Cardiac muscle cell (in vitro differentiated cells and primary cell): Measurements from ENCODE around the gene CARD10. TPM values are rescaled to one million over a fixed set of nuclear protein-coding genes. Genes with fewer than 3 reads are reported as not detected.

ENCODE experiments used
- DNase-seq, 2 donors: peaks; one replicate each; pipeline versions ENCODE4 v3.0.0 to v3.0.0-alpha.2; 2010 to 2017; ENCODE audit warnings: low read depth in 1 of 2, low spot score in 1 of 2
- H3K27ac ChIP-seq: fragments of 200-600 bp; sonication (generic); 2 replicates; pipeline ENCODE4 v1.5.1; 2016
- H3K27me3 ChIP-seq: fragments of 200-600 bp; sonication (generic); 2 replicates; pipeline ENCODE4 v1.6.0; 2016; ENCODE audit warnings: control low read depth
- H3K36me3 ChIP-seq: fragments of 200-600 bp; sonication (generic); 2 replicates; pipeline ENCODE4 v1.5.1; 2016; ENCODE audit warnings: control low read depth
- H3K4me1 ChIP-seq: fragments of 200-600 bp; sonication (generic); 2 replicates; pipeline ENCODE4 v1.8.1; 2017; ENCODE audit warnings: low read depth, mild to moderate bottlenecking, mixed run types
- H3K4me3 ChIP-seq: fragments of 200-600 bp; sonication (generic); 2 replicates; pipeline ENCODE4 v1.5.1; 2016; ENCODE audit warnings: mild to moderate bottlenecking
- H3K9me3 ChIP-seq: fragments of 200-600 bp; sonication (generic); 2 replicates; pipeline ENCODE4 v1.5.1; 2017; ENCODE audit warnings: low read depth, mild to moderate bottlenecking, control low read depth
- polyA plus RNA-seq: library from polyadenylated mRNA; unstranded; fragments of >200 nt; fragmentation: Nextera tagmentation; extraction: Ambion mirVana; gene quantifications from 2 replicates; pipeline ENCODE4 v1.2.1, GENCODE V29; 2016
- total RNA-seq: library from RNA; depleted of rRNA; stranded (reverse); fragments of >200 nt; gene quantifications from 2 replicates; pipeline ENCODE4 v1.2.3, GENCODE V29; 2016
- TF ChIP-seq, protein P1 (sequence below): IDR thresholded peaks from 2 replicates; pipeline ENCODE4 v1.5.1; 2012; ENCODE audit warnings: low read depth, mild to moderate bottlenecking, low read length

The CARD10 gene, protein sequence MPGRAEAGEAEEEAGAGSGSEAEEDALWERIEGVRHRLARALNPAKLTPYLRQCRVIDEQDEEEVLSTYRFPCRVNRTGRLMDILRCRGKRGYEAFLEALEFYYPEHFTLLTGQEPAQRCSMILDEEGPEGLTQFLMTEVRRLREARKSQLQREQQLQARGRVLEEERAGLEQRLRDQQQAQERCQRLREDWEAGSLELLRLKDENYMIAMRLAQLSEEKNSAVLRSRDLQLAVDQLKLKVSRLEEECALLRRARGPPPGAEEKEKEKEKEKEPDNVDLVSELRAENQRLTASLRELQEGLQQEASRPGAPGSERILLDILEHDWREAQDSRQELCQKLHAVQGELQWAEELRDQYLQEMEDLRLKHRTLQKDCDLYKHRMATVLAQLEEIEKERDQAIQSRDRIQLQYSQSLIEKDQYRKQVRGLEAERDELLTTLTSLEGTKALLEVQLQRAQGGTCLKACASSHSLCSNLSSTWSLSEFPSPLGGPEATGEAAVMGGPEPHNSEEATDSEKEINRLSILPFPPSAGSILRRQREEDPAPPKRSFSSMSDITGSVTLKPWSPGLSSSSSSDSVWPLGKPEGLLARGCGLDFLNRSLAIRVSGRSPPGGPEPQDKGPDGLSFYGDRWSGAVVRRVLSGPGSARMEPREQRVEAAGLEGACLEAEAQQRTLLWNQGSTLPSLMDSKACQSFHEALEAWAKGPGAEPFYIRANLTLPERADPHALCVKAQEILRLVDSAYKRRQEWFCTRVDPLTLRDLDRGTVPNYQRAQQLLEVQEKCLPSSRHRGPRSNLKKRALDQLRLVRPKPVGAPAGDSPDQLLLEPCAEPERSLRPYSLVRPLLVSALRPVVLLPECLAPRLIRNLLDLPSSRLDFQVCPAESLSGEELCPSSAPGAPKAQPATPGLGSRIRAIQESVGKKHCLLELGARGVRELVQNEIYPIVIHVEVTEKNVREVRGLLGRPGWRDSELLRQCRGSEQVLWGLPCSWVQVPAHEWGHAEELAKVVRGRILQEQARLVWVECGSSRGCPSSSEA
- total RNA-seq (3.3 and 4.5 TPM in 2 replicates), polyA plus RNA-seq (2.1 and 3.9 TPM in 2 replicates)

DNA sequence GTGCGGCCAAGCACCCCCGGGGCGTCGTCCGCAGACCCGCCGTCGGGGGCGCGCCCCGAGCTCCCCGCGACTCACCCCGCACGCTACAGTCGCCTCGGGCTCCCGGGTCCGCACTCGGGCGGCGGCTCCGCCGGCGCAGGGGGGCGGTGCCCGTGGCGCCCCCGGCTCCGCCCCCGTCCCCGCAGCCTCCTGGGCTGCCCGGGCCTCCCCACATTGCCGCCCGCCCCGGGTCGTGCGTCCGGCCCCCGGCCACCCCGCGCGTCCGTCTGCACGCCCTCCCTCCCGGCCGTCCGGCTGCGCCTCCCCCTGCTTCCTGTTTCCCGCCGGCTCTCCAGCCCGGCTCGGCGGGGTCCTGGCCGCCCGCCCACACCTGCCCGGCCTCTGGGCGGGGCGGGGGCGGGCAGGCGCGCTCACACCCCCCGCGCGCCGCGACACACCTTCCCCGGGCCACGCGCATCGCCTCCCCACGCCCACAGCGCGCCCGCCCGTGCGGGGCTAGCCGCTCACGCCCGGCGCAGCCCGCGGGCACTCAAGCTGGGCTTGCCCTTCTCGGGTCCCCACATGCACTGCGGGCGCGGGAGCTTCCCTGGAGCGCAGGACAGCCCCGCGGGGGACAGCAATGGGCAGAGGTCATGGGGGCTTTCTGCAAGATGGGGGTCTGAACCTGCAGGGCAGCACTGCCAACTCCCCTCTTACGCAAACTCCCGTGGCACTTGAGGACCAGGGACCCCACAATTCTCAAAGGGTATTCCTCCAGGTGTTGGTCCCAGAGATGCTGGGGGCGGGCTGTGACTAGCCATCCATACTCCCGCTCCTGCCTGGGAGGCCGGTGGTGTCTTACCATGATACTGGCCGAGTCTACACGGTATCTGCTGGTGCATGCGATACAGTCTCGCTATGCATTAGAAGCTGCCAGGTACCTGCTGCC is at the start of gene CARD10:
CARD10 (minus strand) TSS at position 148 of the 928 bp plus-strand sequence. CDS start 215 bp downstream, outside the sequence.
- Histone ChIP-seq H3K4me3 (peak within 1 kb of the TSS; percentile 55), H3K4me1 (no peaks in the 10 kb centered on the region), H3K27ac (no peak within 1 kb of the TSS), H3K9me3 (no peaks in the 10 kb centered on the region), H3K36me3 (no peaks in the 10 kb centered on the region), H3K27me3 (peaks cover 49% of the 10 kb centered on the region)
- TF ChIP-seq, protein P1, sequence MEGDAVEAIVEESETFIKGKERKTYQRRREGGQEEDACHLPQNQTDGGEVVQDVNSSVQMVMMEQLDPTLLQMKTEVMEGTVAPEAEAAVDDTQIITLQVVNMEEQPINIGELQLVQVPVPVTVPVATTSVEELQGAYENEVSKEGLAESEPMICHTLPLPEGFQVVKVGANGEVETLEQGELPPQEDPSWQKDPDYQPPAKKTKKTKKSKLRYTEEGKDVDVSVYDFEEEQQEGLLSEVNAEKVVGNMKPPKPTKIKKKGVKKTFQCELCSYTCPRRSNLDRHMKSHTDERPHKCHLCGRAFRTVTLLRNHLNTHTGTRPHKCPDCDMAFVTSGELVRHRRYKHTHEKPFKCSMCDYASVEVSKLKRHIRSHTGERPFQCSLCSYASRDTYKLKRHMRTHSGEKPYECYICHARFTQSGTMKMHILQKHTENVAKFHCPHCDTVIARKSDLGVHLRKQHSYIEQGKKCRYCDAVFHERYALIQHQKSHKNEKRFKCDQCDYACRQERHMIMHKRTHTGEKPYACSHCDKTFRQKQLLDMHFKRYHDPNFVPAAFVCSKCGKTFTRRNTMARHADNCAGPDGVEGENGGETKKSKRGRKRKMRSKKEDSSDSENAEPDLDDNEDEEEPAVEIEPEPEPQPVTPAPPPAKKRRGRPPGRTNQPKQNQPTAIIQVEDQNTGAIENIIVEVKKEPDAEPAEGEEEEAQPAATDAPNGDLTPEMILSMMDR = no peak
- peak; percentile 44 to 49 for DNase-seq

DNA sequence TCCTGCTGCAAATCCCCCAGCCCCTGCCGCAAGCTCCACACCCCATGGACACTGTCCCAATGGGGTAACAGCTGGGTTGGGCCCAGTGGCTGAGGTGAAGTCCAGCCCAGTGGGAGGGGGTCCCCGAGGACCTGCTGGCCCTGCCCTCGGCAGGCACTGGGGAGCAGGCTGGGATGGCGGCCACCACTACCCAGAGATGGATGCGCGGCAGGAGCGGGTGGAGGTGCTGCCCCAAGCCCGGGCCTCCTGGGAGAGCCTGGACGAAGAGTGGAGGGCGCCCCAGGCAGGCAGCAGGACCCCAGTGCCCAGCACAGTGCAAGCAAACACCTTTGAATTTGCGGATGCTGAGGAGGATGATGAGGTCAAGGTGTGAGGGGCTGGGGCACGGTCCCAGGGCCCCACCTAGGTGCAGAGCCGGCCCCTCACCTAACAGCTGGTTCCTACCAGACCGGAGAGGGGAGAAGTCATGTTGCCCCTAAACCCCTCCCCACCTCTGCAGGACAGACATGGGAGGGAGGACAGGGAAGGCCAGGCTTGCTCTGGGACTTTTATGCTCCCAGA is 49.3 kb upstream of the CARD10 start:
- Histone ChIP-seq H3K36me3 (no peaks in the 10 kb centered on the region), H3K27me3 (no peaks in the 10 kb centered on the region), H3K9me3 (no peaks in the 10 kb centered on the region), H3K4me1 (no peaks in the 10 kb centered on the region), H3K27ac (no peak overlapping the region), H3K4me3 (no peak overlapping the region)
- no peak for DNase-seq
- TF ChIP-seq, protein P1 = no peak

DNA sequence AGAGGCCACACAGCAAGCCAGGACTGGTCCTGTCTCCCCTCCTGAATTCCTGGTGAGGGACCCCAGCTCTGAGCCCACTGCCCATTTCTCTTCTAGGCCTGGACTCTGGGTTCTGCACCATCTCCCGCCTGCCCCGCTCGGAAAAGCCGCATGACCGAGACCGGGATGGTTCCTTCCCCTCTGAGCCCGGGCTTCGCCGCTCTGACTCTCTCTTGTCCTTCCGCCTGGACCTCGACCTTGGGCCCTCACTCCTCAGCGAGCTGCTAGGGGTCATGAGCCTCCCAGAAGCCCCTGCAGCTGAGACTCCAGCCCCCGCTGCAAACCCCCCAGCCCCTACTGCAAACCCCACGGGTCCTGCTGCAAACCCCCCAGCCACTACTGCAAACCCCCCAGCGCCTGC is 48.8 kb upstream of the CARD10 start:
- no peaks in the 10 kb centered on the region for H3K27me3 ChIP-seq
- H3K27ac ChIP-seq = no peak overlapping the region
- no peak overlapping the region for H3K4me3 ChIP-seq
- no peak for DNase-seq
- TF ChIP-seq, protein P1 = no peak
- no peaks in the 10 kb centered on the region for H3K9me3 ChIP-seq
- H3K4me1 ChIP-seq = no peaks in the 10 kb centered on the region
- H3K36me3 ChIP-seq = no peaks in the 10 kb centered on the region

DNA sequence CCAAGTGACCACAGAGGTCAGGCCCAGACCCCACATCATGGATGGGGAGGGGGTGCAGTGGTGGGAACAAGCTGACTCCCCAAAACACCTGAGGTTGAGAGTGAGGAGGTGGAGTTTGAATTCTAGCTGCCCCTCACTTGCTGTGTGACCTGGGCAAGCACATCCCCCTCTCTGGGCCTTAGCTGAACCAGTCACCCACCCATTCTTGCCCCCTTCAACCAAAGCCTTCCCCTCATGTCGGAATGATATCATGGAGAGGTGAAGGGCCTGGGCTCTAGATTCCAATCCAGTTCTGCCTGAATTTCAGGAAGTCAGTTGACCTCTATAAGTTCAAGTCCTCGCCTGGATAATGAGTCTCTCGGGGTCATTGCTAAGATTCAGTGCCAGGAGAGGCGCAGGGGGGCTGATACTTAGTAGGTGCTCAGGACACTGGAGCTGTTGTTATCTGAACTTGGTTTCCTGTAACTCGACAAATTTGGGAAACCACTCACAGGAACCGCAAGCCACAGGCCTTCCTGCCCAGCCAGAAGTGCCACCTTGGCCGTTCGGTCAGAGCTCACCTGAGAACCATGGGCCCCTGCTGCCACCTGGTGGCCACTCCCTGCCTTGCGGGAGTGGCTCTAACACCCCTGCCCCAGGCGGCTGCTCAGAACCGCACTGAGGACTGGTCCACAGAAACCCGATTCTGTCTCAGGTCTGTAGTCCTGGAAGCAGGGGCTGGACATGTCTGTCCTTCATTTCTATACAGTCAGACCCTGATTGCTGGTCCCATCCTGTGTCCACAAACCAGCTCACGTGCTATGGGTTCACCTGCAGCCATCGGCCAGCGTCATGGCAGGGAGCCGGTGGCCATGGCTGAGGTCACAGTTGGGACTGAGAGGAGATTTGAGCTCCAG is 47.9 kb upstream of the CARD10 start:
- Histone ChIP-seq H3K36me3 (no peaks in the 10 kb centered on the region), H3K9me3 (no peaks in the 10 kb centered on the region), H3K4me1 (no peaks in the 10 kb centered on the region), H3K27ac (no peak overlapping the region), H3K27me3 (no peaks in the 10 kb centered on the region), H3K4me3 (no peak overlapping the region)
- TF ChIP-seq, protein P1 = peak; percentile 86
- DNase-seq = peak; percentile 69 to 85
